ENCODE measurements around the gene KRT17.
A peak's percentile ranks its signal among the peaks of the same experiment; 100 is the strongest.
"Not testable (repeated sequence)": the region's sequence is repeated elsewhere in the genome, so short reads cannot be mapped to it uniquely, and the experiment has no call there.

KRT17 gene

DNA sequence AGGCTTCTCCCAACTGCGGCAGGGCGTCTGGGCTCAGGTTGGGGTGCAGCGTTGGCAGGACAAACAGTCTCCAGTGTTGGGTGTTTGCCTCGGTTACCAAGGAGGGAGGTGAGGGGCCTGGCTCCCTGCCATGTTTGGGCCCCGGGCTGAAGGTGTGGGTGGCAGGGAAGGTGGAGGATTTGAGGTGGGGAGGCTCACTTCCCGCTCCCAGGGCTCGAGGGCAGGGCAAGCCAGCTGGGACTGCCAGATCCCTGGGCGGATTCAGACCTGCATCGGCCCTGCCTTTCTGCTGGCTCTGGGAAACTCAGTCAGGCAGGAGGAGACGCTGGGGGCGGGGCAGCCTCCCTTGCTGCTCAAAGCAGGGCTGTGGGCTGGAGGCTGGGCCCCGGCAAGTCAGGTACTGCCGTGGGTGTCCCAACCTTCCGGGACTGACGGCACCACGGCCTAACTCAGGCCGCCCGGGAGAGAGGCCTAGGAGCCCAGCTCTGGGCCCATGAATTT is 31.3 kb upstream of the KRT17 start:
- in situ Hi-C loops (cut with HindIII; ENCODE audit: low pct_ligation_motif_present, low pct_unique_long_range_greater_than_20kb, low sequenced_read_pairs): no loop called here
- DNase-seq: no peak

DNA sequence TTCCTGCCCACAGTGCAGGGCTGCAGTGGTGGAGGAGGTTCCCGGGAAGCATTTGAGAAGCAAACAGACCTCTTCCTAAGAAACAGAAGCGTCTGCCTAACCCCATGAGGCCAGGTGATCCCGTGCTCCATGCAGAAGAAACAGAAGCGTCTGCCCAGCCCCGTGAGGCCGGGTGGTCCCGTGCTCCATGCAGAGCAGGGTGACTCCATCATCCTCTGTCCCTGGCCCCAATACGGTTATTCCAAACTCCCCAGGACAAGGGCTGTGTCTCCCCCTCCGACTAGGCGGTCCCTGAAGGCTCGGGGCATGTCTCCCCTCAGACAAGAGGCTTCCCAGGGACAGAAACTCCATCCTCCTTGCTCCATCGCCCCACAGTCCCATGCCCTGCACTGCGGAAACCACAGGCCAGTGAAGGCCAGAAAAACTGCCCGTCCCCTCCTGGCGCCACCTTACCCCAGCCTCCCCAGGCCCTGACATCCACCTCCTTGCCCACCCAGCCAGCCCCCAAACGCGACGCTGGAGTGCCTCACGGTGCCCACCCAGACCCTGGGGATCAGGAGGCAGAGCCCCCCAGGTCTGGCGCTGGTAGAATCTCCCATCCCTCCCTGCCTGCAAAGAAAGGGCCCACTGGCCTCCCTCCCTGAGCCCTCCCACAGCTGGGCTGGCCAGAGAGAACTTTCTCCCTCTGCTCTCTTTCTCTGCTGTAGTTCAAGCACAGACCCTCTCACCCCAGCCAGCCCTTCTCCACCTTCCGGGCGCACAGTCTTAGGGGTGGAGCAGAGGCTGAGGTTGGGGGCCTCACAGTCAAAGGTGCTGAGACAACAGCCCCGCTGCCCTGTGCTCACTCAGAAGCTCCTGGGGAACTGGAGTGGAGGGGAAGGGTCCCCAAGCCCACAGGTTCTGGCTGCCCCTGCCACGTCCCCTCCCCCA is 30.6 kb upstream of the KRT17 start:
- no peak for DNase-seq
- in situ Hi-C loops (cut with HindIII; ENCODE audit: low pct_ligation_motif_present, low pct_unique_long_range_greater_than_20kb, low sequenced_read_pairs): no loop called here

DNA sequence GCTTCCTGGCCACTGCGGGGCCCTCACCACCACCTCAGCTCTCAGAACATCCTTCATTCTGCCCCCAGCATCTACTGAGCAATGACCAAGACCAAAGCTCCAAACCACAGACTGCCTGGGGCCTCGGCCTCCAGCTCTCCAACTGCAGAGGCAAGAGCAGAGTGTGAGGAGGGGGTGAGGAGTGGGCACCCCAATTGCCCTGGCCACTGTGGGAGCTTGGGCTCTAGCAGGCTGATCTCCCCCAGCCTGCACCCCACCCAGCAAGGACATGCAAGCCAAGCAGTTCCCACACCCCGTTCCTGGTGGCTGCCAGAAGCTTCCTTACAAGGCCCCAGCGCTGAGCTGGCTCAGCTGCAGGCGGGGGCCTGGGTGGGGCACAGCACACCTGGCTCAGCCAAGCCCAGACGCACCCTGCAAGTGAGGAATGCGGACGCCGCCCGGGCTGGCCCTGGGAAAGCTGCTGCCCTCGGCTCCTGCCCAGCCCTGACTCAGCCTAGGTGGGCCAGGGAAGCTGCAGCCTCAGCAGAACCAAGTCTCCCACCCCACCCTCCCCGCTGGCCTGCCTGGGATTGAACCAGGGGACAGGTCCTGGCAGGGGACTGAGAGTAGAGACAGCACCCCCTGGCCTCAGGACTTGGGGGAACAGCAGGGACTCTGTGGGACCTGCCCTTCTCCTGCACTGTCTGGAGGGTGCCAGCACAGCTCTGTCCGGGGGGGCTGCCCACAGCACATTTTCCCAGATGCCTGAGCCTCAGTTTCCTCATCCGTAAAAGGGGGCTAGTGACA is 29.7 kb upstream of the KRT17 start:
- DNase-seq: no peak
- in situ Hi-C loops (cut with HindIII; ENCODE audit: low pct_ligation_motif_present, low pct_unique_long_range_greater_than_20kb, low sequenced_read_pairs): no loop called here

DNA sequence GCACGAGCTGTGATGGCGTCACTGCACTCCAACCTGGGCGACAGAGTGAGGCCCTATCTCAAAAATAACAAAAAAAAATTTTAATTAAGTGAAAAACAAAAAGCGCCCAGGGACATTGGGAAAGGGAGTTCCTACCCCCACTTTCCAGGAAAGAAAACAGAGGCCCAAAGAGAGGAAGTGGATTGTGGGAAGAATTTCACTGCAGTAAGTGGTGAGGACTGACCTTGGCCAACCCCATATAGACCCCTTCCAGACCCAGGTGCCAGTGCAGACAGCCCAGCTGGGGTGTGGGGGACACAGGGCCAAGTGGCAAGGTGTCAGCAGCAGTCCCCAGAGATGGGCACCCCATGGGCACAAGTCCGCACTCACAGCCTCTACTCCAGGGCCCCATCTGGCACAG is 29.0 kb upstream of the KRT17 start:
- in situ Hi-C loops (cut with HindIII; ENCODE audit: low pct_ligation_motif_present, low pct_unique_long_range_greater_than_20kb, low sequenced_read_pairs): no loop called here
- DNase-seq: no peak

DNA sequence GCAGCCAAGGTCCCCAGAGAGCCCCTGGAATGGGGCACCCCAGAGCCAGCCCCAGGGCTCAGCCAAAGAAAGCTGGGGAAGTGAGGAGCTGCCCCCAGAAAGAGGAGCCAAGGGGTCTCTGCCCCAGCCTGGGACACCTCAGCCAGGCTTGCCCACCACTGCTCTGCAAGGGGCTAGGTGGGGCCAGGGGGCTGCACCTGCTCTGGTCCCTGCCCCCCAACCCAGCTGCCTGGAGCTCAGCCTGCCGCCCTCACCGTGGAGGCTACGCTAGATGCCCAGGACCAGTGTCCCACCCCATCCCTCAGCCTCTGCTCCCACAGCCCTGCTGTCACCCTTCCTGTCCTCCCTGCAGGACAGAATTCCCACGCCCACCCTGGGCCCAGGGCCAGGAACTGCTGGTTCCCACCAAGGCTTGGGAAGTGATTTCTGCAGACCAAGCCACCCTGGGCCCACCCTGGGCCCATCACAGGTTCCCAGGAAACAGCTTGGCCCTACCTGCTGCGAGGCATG is 28.1 kb upstream of the KRT17 start:
- in situ Hi-C loops (cut with HindIII; ENCODE audit: low pct_ligation_motif_present, low pct_unique_long_range_greater_than_20kb, low sequenced_read_pairs): no loop called here
- no peak for DNase-seq

DNA sequence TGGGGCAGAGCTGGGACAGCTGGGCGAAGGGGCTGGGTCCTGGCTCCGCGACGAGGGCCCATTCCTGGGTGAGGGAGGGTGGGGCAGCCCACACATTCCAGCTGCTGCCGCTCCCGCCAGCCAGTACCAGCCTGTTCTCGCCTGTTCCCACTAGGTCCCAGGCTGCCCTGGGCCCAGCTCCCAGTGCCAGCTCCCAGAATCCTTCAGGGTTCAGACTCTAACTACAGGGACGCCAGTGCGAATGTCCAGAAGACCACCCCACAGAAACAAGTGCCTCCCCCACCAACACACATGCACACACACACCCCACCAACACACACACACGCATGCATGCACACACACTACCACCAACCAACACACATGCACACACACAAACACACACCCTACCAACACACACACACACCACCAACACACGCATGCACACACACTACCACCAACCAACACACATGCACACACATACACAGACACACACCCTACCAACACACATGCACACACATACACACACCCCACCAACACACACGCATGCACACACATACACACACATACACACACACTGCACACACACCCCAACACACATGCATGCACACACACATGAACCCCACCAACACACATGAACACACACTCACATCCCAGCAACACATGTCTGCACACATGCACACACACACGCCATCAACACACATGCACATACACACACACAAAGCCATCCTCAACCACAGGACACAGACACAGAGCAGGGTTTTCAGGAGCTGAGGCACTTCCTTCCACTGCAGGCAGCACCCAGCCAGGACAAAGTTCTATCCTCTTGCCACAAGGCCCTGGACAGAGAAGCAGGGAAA is 27.5 kb upstream of the KRT17 start:
- DNase-seq: no peak
- in situ Hi-C loops (cut with HindIII; ENCODE audit: low pct_ligation_motif_present, low pct_unique_long_range_greater_than_20kb, low sequenced_read_pairs): no loop called here

DNA sequence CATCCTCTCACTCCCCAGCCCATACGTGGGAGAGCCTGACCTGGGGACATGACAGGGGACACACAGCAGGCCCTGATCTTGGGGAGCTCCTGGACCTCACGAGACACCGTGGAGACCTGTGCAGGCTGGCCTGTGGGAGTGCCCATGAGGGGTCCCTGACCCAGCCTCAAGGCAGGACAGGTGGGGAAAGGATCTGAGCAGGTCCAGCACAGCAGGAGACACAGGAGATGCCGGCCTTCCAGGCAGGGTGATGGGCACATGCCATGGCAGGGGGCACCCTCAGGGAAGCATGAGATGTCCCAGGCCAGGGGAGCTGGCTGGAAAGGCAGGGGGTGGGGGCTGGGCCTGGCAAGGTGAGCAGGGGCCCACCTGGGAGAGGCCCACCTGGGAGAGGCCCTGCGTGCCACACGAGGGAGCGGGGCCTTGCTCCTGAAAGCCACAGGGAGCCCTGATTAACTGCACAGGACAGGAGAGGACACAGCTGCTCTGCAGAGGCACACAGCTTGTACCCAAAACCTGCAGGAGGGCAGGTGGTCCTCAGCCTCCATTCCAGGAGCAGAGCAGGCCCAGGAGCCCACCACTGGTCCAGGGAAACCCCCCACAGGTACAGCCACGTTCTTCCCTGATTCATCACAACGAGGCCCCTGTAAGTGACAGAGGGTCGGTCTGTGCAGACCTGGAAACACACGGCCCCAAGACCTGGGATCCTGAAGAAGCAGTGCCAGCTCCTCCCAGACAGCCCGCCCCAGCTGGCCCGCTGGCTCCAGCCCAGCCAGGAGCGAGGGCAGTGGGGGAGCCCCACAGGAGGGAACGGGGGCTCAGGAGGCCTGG is 26.6 kb upstream of the KRT17 start:
- in situ Hi-C loops (cut with HindIII; ENCODE audit: low pct_ligation_motif_present, low pct_unique_long_range_greater_than_20kb, low sequenced_read_pairs): no loop called here

DNA sequence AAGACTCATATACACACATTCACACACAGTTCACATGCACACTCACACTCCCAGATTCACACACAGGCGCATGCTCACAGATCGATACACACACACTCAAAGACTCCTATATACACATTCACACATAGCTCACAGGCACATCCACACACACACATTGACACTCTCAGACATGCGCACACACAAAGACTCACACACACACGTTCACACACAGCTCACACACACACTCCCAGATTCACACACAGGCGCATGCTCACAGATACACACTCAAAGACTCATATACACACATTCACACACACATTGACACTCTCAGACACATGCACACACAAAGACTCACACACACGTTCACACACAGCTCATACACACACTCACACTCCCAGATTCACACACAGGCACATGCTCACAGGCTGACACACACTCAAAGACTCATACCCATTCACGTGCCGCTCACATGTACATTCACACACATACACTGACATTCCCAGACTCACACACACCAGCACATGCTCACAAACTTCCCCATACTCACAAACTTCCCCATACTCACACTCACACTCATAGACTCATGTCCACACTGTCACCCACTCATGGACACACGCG is 25.6 kb upstream of the KRT17 start:
- in situ Hi-C loops (cut with HindIII; ENCODE audit: low pct_ligation_motif_present, low pct_unique_long_range_greater_than_20kb, low sequenced_read_pairs): no loop called here
- DNase-seq: no peak

More for the DNA sequence above, 26.6 kb upstream of the KRT17 start:
- DNase-seq: no peak

DNA sequence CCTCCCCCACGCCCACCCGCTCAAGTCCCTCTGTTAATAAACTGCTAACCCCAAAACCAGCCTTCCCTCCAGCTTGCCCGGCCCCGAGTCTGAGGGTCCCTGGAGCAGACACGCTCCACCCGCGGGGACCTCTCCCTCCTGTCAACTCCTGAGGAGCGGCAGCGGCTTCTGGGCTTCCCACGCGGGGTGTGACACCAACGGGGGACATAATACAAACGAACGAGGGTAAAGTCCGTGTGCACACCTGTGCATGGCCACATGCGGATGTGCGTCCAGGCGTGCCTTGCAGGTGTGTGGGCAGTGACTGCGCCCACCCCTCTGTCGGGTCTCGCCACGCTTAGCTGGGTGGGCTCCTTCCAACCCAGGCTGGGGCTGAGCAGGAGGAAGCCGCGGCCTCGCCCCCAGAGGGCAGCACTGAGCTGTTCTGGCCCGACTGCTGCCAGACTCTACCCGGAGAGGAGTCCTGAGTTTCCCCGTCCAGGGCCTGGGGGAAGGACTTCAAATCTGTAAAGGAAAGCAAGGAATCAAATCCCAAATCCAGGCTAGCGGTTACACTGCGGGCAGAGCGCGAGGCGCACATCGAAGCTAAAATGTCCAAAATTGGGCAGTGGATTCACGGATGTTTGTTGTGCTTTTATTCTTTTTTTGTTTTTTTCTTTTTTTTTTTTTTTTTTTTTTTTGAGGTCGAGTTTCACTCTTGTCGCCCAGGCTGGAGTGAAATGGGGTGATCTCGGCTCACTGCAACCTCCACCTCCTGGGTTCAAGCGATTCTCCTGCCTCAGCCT is 24.2 kb upstream of the KRT17 start:
- DNase-seq: peak; percentile 87
- in situ Hi-C loops (cut with HindIII; ENCODE audit: low pct_ligation_motif_present, low pct_unique_long_range_greater_than_20kb, low sequenced_read_pairs): no loop called here

DNA sequence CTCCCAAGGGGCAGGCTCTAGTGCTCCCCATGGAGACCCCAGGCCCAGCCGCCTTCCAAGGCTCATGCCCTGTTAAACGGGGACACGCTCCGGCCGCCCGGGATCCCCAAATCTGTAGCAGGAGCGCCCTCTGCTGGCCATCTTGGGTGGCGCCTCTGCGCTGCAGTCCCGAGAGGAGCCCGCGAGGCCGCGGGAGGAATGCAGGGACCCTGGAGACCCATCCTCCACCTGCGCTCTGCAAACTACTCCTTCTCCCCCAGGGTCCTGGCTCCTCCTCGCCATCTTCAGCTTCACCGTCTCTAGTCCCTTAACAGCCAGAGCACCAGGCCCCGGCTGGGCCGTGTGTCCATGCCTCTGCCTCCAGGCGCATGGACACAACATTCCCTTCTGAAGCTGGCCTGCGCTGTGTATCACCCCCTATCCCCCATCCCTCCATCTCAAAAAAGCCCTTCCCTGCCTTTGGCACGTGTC is 23.6 kb upstream of the KRT17 start:
- in situ Hi-C loops (cut with HindIII; ENCODE audit: low pct_ligation_motif_present, low pct_unique_long_range_greater_than_20kb, low sequenced_read_pairs): no loop called here
- DNase-seq: peak; percentile 79

DNA sequence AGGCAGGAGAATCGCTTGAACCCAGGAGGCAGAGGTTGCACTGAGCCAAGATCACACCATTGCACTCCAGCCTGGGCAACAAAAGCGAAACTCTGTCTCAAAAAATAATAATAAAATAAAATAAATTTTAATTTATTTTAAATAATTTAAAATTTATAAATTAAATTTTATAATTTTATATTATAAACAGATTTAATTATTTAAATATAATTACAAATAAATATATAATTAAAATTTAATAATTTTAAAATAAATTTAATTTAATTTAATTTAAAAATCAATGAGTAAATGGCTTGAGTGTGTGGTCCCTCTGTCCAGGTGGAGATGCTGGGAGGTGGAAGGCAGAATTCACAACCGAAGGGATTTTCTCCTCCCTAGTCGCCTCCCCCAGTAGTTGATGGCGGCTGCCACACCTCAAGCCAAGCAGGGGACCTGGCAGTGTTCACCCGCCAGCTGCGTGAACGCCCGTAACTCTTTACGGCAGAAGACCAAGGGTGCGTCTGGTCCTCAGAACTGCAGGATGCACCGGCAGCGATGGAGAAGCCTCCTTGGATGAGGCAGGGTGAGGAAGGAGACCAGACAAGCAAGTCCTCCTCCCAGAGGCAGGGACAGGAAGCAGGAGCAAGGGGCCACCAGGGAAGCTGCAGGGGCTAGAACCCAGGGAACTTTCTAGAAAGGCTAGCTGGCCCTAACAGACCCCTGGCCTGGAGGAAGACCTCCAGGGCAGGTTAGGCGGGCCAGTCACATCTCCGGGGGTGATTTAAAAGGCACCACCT is 22.9 kb upstream of the KRT17 start:
- DNase-seq: no peak
- in situ Hi-C loops (cut with HindIII; ENCODE audit: low pct_ligation_motif_present, low pct_unique_long_range_greater_than_20kb, low sequenced_read_pairs): no loop called here

DNA sequence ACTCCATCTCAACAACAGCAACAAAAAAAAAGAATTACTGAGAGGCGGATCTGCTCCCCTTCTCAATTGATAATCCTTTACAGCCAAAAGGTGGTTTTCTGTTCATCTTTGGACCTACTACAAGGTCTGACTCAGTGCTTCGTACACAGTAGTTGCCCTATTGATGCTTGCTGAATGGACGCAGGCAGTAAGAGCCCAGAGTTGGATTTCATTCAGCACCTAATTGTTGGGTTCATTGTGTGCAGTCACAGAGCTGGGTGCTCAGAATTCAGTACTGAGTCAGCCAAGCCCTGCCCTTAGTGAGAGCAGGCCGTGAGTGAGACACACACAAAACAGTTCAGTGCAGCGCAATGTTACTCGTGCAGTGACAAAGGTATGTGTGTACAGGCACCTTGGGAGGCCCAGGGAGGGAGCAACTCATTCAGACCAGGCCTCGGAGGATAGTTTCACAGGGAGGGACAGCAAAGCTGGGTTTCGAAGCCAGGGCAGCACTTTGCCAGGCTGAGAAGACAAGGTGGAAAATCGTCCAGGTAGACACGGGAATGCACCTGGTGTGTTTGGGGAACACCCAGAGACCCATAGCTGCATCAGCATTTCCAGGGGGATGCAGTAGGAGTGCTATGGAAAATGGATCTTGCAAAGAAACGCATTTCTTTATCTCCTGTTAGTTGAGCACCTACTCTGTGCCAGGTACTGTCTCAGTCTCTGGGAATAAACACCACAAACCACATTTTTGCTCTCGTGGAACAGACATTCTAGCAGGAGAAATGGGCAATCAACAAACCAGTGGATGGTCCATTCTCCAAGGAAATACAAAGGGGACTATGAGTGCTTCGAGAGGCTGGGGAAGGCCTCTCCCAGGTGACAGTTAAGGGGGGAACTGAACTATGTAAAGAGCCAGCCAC is 18.1 kb upstream of the KRT17 start:
- DNase-seq: no peak
- in situ Hi-C loops (cut with HindIII; ENCODE audit: low pct_ligation_motif_present, low pct_unique_long_range_greater_than_20kb, low sequenced_read_pairs): no loop called here

DNA sequence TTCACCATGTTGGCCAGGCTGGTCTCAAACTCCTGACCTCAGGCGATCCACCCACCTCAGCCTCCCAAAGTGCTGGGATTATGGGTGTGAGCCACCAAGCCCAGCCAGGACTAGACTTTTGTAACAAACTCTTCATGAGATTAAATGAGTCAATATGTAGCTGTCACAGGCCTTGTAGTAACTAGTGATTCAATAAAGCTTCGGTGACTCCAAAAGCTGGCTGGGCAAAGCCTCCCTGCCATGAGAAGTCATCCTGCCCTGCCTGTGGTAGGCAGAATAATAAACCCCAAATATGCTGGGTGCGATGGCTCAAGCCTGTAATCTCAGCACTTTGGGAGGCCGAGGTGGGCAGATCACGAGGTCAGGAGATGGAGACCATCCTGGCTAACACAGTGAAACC is 16.2 kb upstream of the KRT17 start:
- in situ Hi-C loops (cut with HindIII; ENCODE audit: low pct_ligation_motif_present, low pct_unique_long_range_greater_than_20kb, low sequenced_read_pairs): not testable (repeated sequence)

DNA sequence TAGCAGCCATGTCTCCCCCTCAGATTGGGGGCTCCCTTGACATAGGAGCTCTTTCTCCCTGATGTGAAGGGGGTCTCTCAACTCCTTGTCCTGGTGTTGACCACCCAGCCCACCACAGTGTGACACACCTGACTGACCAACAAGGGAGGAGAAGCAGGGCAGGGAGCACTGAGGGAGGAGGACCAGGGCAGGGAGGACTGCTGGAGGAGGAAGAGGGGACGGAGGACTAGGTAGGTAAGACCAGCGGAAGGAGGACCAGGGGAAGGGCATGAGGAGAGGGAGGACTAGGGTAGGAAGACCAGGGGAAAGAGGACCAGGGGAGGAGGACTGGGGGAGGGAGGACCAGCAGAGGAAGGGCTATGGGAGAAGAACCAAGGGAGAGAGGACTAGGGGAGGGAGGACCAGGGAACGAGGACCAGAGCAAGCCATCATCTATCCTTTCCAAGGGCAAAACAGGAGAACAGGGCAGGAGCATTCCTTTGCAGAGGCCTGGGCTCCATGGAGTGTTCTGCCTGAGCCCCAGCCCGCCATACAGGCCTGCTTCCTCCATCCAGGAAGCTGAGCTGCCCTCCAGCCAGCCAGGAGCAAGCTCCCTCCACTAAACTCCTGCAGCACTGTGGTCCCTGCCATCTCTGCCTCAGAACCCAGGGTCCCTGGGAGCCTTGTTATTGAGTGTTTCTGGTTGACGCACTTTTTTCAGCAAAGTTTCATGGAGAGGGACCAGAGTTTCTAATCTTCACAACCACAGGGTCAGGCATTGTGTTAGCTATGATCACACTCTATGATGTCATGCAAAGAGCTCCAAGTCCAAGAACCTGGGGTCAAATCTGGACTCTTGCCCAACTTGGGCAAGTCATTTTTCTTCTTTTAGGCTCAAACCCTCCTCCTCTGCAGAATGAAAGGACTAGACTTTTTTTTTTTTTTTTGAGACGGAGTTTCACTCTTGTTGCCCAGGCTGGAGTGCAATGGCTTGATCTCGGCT is 15.4 kb upstream of the KRT17 start:
- in situ Hi-C loops (cut with HindIII; ENCODE audit: low pct_ligation_motif_present, low pct_unique_long_range_greater_than_20kb, low sequenced_read_pairs): no loop called here

More for the DNA sequence above, 16.2 kb upstream of the KRT17 start:
- not testable (repeated sequence) for DNase-seq

More for the DNA sequence above, 15.4 kb upstream of the KRT17 start:
- no peak for DNase-seq

Data from ACHN (cell line).